Neural progenitor cell (in vitro differentiated cells): ENCODE data around the gene FSTL5. TPM values are rescaled to one million over a fixed set of nuclear protein-coding genes. Genes with fewer than 3 reads are reported as not detected.

ENCODE experiments used
- DNase-seq: peaks from one replicate; pipeline ENCODE4 v3.0.0-alpha.2; 2016; ENCODE audit warnings: low spot score
- H2AFZ ChIP-seq: fragments of 200-600 bp; sonication (generic); replicated peaks from 2 replicates; pipeline ENCODE4 v1.6.1; 2016; ENCODE audit warnings: antibody characterized with exemption
- H3F3A ChIP-seq: fragments of 200-600 bp; sonication (generic); 2 replicates; pipeline ENCODE4 v1.6.1; 2016; ENCODE audit warnings: antibody characterized with exemption, low read depth
- H3K27ac ChIP-seq: fragments of 200-600 bp; sonication (generic); 2 replicates; pipeline ENCODE4 v1.5.1; 2016; ENCODE audit warnings: mild to moderate bottlenecking
- H3K27me3 ChIP-seq: fragments of 200-600 bp; sonication (generic); 2 replicates; pipeline ENCODE4 v1.6.1; 2016; ENCODE audit warnings: mild to moderate bottlenecking, moderate library complexity
- H3K36me3 ChIP-seq: fragments of 200-600 bp; sonication (generic); 2 replicates; pipeline ENCODE4 v1.5.1; 2016
- H3K4me1 ChIP-seq: fragments of 200-600 bp; sonication (generic); 2 replicates; pipeline ENCODE4 v1.6.1; 2016; ENCODE audit warnings: mixed run types
- H3K4me2 ChIP-seq: fragments of 200-600 bp; sonication (generic); 2 replicates; pipeline ENCODE4 v1.6.1; 2016
- H3K4me3 ChIP-seq: fragments of 200-600 bp; sonication (generic); 2 replicates; pipeline ENCODE4 v1.5.1; 2016
- H3K79me2 ChIP-seq: fragments of 200-600 bp; sonication (generic); 2 replicates; pipeline ENCODE4 v1.6.1; 2016; ENCODE audit warnings: low read depth
- H3K9ac ChIP-seq: fragments of 200-600 bp; sonication (generic); 2 replicates; pipeline ENCODE4 v1.6.1; 2016
- H3K9me3 ChIP-seq: fragments of 200-600 bp; sonication (generic); 2 replicates; pipeline ENCODE4 v1.5.1; 2016; ENCODE audit warnings: low read depth
- H4K20me1 ChIP-seq: fragments of 200-600 bp; sonication (generic); 2 replicates; pipeline ENCODE4 v1.6.1; 2016; ENCODE audit warnings: low read depth
- H3K27ac Mint-ChIP-seq: 3 replicates; pipeline ENCODE4 v1.8.0; 2021; ENCODE audit warnings: mixed read lengths
- H3K27me3 Mint-ChIP-seq: 2 replicates; pipeline ENCODE4 v1.8.0; 2022; ENCODE audit warnings: low read depth, mild to moderate bottlenecking, inconsistent platforms, moderate library complexity, mixed read lengths; ENCODE audit not compliant: insufficient read depth
- H3K36me3 Mint-ChIP-seq: 3 replicates; pipeline ENCODE4 v1.8.0; 2021; ENCODE audit warnings: mixed read lengths
- H3K4me1 Mint-ChIP-seq: 3 replicates; pipeline ENCODE4 v1.8.0; 2021; ENCODE audit warnings: mixed read lengths
- H3K4me3 Mint-ChIP-seq: 3 replicates; pipeline ENCODE4 v1.8.0; 2021; ENCODE audit warnings: mild to moderate bottlenecking, moderate library complexity, mixed read lengths
- H3K9me3 Mint-ChIP-seq: 3 replicates; pipeline ENCODE4 v1.8.0; 2020; ENCODE audit warnings: mixed read lengths
- CTCF ChIP-seq: fragments of 200-600 bp; sonication (generic); IDR thresholded peaks from 2 replicates; pipeline ENCODE4 v1.5.1; 2017; ENCODE audit warnings: antibody characterized with exemption, mild to moderate bottlenecking
- EZH2 ChIP-seq: fragments of 200-600 bp; sonication (generic); IDR thresholded peaks from 2 replicates; pipeline ENCODE4 v1.6.1; 2017; ENCODE audit warnings: antibody characterized with exemption, mild to moderate bottlenecking, moderate library complexity
- EZH2phosphoT487 ChIP-seq: fragments of 200-600 bp; sonication (generic); IDR thresholded peaks from 2 replicates; pipeline ENCODE4 v1.6.1; 2017; ENCODE audit warnings: antibody characterized with exemption
- total RNA-seq: library from RNA; depleted of rRNA; stranded (reverse); fragments of >200 nt; gene quantifications from 2 replicates; pipeline ENCODE4 v1.2.3, GENCODE V29; 2015; ENCODE audit warnings: low replicate concordance

Gene FSTL5
- total RNA-seq, 1 donor from 2014 or later = not detected

- no peak overlapping the region for H3K27ac Mint-ChIP-seq
- Histone ChIP-seq H3K27ac (no peak overlapping the region), H3K4me1 (no peaks in the 10 kb centered on the region)
These were observed 12.4 kb downstream of the FSTL5 start for GRCh38 chr4:162151386-162151785.

GRCh38 chr4:162149644-162150043 is 14.2 kb downstream of the FSTL5 start:
- no peaks in the 10 kb centered on the region for H3K9me3 ChIP-seq
- no peak overlapping the region for H3K4me2 ChIP-seq
- H3K36me3 ChIP-seq = peaks cover 2% of the 10 kb centered on the region
- H3K4me1 ChIP-seq = no peaks in the 10 kb centered on the region
- no peak overlapping the region for H3K27ac ChIP-seq
- no peak overlapping the region for H3K4me3 ChIP-seq
- no peaks in the 10 kb centered on the region for H3K9me3 Mint-ChIP-seq
- no peaks in the 10 kb centered on the region for H3F3A ChIP-seq
- H3K4me3 Mint-ChIP-seq = no peak overlapping the region
- H3K27ac Mint-ChIP-seq = no peak overlapping the region
- H2AFZ ChIP-seq = no peak overlapping the region
- H3K4me1 Mint-ChIP-seq = no peaks in the 10 kb centered on the region
- no peaks in the 10 kb centered on the region for H4K20me1 ChIP-seq
- TF ChIP-seq CTCF = no peak
- no peak for TF ChIP-seq EZH2
- no peak for TF ChIP-seq EZH2phosphoT487
- H3K36me3 Mint-ChIP-seq = no peaks in the 10 kb centered on the region
- no peaks in the 10 kb centered on the region for H3K27me3 Mint-ChIP-seq
- no peak overlapping the region for H3K9ac ChIP-seq
- no peaks in the 10 kb centered on the region for H3K27me3 ChIP-seq
- DNase-seq = no peak
- no peaks in the 10 kb centered on the region for H3K79me2 ChIP-seq

More at GRCh38 chr4:162151386-162151785, 12.4 kb downstream of the FSTL5 start:
- Histone ChIP-seq H3K4me3 (no peak overlapping the region), H3K9me3 (no peaks in the 10 kb centered on the region), H2AFZ (no peak overlapping the region), H4K20me1 (no peaks in the 10 kb centered on the region), H3K79me2 (no peaks in the 10 kb centered on the region), H3K27me3 (no peaks in the 10 kb centered on the region), H3K36me3 (peaks cover 2% of the 10 kb centered on the region), H3K4me2 (no peak overlapping the region), H3F3A (no peaks in the 10 kb centered on the region), H3K9ac (no peak overlapping the region)
- DNase-seq = no peak
- H3K9me3 Mint-ChIP-seq = no peaks in the 10 kb centered on the region
- H3K4me1 Mint-ChIP-seq = no peaks in the 10 kb centered on the region
- no peaks in the 10 kb centered on the region for H3K27me3 Mint-ChIP-seq
- TF ChIP-seq CTCF (no peak), EZH2 (no peak), EZH2phosphoT487 (no peak)
- H3K4me3 Mint-ChIP-seq = no peak overlapping the region
- H3K36me3 Mint-ChIP-seq = no peaks in the 10 kb centered on the region

- no peak overlapping the region for H3K4me3 Mint-ChIP-seq
- Histone ChIP-seq H3K9ac (no peak overlapping the region), H3K4me1 (no peaks in the 10 kb centered on the region), H3K4me3 (no peak overlapping the region), H3K9me3 (no peaks in the 10 kb centered on the region), H3K36me3 (no peaks in the 10 kb centered on the region), H3K27ac (no peak overlapping the region), H4K20me1 (no peaks in the 10 kb centered on the region), H2AFZ (no peak overlapping the region), H3K79me2 (no peaks in the 10 kb centered on the region), H3K27me3 (no peaks in the 10 kb centered on the region), H3K4me2 (no peak overlapping the region), H3F3A (no peaks in the 10 kb centered on the region)
- DNase-seq = no peak
- no peaks in the 10 kb centered on the region for H3K36me3 Mint-ChIP-seq
- TF ChIP-seq CTCF (no peak), EZH2 (no peak), EZH2phosphoT487 (no peak)
- no peaks in the 10 kb centered on the region for H3K4me1 Mint-ChIP-seq
- H3K9me3 Mint-ChIP-seq = peaks cover 4% of the 10 kb centered on the region
- no peak overlapping the region for H3K27ac Mint-ChIP-seq
- no peaks in the 10 kb centered on the region for H3K27me3 Mint-ChIP-seq
These were observed 23.6 kb downstream of the FSTL5 start for GRCh38 chr4:162140051-162140683.
